RCC 7860 (cell line): ENCODE measurements around the gene TCAF2.
"Not testable (repeated sequence)": the region's sequence is repeated elsewhere in the genome, so short reads cannot be mapped to it uniquely, and the experiment has no call there.

Source experiments
- DNase-seq: peaks from one replicate; pipeline ENCODE4 v3.0.0-alpha.2; 2015; ENCODE audit warnings: low spot score
- FAIRE-seq: peaks from 2 replicates; lab custom pipeline; 2012; peaks lifted over from hg19 to GRCh38; lab: Jason Lieb, UNC

TCAF2 gene

DNA sequence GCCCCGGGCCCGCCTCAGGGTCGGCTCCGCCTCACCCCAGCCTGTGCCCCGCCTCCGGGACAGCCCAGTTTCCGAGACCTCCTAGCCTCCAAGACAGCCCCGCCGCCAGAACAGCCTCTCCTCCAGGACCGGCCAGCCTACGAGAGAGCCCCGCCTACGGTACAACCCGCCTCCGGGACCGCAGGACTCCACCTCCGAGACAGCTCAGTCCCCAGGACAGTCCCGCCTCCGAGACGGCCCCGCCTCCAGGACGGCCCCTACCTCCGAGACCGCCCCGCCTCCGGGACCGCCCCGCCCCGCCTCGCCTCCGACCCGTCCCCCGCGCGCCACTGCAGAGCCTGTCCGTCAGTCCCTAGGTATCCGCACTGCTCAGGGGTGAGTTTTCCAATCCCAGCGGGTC, at the start of gene TCAF2:
TSS of gene TCAF2 (plus strand) at position 329 of the 400 bp plus-strand sequence.
- FAIRE-seq = peak; percentile 20
- not testable (repeated sequence) for DNase-seq

DNA sequence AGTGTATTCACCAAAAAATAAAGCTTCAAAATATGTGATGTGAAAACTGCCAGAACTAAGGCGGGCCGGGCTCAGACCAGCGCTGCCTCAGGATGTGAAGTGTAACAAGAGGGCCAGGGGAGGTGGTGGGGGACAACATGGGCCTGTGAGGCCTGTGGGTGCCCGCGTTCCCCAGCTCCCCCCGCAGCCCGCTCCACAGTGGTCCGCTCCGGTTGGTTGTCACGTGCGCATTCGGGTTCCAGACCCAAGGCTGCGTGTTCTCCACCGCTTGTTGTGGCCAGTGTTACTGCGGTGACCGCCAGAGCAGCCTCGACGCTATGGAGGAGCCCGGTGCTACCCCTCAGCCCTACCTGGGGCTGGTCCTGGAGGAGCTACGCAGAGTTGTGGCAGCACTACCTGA, 49.3 kb upstream of the TCAF2 start, which contains the start of gene CTAGE15:
TSS of gene CTAGE15 (plus strand) at position 301 of the 400 bp plus-strand sequence. CDS start at position 318, 17 bp downstream.
- not testable (repeated sequence) for DNase-seq, FAIRE-seq

DNA sequence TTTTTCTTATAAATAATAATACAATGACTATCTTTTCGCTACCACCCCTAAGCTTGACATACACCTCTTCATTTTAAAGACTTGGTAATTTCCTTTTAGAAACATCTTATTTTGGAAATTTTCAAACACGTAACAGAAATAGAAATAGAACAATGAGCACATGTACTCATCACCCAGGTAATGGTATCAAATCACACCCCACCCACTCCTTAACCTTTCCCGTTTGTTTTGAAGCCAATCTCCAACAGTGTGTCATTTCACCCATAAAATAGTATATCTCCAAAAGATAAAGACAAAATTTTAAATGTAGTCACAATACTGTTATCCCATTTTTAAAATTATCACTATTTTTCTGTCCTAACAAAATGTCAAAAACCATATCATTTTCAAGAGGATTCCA, 32.6 kb upstream of the TCAF2 start:
- DNase-seq, FAIRE-seq: not testable (repeated sequence)

DNA sequence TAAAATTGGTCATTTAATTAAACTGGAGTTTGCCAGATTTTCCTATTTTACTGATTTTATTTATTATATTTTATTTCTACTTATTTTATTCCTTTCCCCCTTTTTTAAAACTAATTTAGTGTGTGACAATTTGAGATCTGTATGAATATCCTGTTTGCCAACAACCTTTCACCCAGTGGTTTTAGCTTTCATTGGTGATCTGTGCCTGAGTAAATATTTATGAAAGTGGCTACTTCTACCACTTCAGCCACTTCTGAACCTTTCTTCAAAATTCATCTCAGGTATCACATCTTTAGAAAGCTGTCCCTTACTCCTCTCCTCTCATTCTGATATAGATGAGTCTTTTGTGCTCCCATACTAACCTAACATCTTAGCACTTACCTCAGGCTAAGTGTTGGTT, 30.9 kb upstream of the TCAF2 start:
- not testable (repeated sequence) for FAIRE-seq, DNase-seq

DNA sequence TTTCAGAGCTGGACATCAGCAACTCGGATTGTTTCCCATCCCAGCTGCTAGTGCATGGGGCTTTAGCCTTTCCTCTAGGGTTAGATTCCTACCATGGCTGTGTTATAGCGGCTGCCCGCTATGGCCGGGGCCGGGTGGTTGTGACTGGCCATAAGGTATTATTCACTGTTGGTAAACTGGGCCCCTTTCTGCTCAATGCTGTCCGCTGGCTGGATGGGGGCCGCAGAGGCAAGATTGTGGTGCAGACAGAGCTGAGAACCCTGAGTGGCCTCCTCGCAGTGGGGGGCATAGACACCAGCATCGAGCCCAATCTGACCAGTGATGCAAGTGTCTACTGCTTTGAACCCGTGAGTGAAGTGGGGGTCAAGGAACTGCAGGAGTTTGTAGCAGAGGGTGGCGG, 22.7 kb upstream of the TCAF2 start:
- FAIRE-seq, DNase-seq: not testable (repeated sequence)

DNA sequence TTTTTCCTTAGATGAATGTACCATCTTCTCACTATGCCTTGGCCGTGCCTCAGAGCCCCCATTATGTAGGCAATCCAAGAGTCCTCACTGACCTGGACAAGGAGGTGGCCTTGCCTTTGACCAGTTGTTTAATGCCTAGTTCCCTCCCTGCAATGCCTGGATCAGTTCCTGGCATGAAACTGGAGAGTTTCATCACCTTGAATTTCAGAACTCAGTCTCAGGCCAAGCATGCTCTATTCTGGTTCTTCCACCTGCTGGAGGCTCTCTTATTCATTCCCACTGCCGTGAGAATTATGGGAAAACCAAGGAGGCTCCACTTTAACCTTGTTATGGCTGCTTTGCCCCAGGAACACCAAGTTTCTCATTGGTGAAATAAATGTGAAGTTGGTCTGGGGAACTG, 17.2 kb upstream of the TCAF2 start:
- FAIRE-seq, DNase-seq: not testable (repeated sequence)

DNA sequence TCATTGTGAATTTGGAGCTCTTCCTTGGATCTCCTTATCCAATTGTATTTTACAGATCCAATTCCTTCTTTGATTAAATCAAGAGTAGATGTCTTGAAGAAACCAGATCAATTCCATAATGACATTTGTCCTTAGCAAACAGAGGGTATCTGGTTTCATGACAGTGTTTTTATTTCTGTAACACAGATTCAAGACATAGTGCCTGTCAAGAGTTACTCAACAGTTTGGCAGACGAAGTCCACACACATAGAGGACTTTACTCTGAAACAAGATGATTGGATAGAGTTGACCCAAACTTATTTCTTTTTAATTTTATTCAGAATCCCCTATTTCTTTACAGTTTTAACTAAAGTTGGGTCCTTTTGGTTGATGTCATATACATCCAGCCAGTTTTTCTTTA, 14.7 kb upstream of the TCAF2 start:
- not testable (repeated sequence) for DNase-seq, FAIRE-seq

DNA sequence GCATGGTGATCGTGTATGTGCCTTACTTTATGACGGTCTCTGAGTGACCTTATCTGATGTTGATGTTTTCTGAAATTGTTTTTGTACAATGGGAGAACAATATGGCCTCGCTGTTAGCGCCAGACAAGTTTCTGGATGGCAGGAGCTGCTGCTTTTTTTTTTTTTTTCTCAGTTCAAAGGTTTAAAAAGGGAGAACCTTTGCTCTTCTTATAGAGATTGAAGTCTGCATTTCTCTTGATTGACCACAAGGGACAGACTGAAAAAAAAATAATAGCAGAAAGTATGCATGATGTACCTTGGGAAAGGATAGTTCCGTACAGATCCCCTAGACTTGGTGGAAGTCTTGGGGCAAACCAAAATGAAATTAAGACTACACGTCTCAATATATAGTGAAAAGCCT, 5.2 kb upstream of the TCAF2 start:
- peak; percentile 3 for DNase-seq
- FAIRE-seq = not testable (repeated sequence)

DNA sequence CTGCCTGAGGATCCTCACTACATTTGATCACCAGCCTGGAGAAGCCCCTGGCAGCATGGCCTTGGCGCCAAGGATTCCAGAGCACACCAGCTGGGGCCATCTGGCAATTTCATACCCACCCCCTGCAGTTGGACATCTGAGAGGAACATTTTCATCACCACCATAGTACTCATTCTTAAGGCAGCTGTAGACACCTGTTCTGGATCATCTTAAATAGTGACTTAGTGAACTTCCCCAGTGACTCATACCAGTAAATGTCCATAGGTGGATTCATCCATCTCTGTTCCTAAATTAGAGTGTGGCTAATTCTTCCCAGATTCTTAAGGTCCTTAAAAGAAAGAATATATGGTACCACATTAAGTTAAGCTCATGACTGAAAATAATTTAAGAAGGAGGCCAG, 3.6 kb upstream of the TCAF2 start:
- FAIRE-seq, DNase-seq: not testable (repeated sequence)

DNA sequence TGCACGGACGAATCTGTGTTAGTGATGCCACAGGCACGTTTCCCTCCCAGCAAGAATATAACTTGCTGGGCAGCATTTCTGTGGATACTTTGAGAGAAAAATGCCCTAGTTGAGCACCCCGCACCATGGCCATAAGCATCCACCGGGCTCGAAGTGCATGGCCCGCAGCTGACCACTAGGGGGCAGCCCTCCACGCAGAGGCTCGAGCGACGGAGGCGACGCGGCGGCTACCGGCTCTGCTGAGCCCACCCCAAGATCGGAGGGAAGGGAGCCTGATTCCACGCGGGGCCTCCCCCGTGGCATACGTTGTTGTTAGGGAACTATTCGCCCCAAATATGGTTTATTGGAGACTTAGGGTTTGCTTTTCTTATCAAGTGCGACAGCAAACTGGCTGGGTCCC, 716 bp upstream of the TCAF2 start:
- DNase-seq, FAIRE-seq: not testable (repeated sequence)

DNA sequence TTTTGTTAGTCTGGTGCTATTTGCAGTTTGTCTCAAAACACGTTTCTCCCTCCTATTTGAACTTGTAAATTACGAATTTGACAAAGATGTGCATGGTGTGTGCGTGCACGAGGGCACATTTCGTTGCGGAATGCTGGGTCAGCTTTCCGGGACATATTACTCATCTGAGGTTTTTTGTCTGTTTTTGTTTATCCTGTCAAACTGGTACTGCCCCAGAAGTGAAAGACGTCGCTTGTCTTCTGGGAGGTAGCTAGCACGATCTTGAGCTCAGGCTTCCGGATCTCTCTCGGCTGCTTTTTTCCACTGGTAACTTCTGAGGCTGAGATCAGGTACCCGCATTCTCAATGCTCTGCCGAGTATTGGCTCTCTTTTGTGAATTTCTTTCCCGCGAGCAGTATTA, 401 bp downstream of the TCAF2 start:
- DNase-seq, FAIRE-seq: not testable (repeated sequence)

DNA sequence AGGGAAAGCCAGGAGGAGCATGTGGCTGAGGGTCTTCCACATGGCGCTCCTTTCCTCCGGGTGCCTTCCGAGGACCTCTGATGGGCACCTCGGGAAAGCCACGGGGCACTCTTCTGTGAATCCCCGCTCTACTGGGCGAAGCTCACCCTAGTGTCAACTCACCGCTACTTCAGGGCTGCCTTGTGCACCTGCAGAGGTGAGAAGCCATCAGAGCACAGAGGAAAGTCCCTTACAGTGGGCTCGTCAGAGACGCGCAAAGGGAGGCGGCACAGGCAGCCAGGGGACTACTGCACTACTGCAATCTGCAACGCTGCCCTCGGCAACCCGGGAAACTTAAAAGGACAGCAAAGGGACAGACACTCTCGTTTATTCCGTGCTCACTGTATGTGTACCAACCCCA, 1.4 kb downstream of the TCAF2 start:
- not testable (repeated sequence) for DNase-seq, FAIRE-seq

DNA sequence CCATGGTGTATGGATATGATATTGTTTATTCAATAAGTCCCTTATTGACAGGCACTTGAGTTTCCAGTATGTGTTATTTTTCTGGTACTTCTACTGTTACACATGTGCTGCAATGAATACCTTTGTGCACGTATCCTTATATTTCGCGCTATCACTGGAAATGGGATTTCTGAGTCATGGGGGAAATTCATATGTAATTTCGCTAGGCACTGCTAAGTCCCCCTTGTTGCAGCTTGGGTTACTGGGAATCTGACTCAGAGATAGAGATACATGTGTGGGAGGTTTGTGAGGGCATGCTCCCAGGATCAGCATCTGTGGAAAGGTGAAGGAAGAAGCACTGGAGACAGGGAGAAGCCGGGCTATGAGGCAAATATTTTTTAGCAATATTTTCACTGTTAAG, 9.9 kb downstream of the TCAF2 start:
- DNase-seq, FAIRE-seq: not testable (repeated sequence)

DNA sequence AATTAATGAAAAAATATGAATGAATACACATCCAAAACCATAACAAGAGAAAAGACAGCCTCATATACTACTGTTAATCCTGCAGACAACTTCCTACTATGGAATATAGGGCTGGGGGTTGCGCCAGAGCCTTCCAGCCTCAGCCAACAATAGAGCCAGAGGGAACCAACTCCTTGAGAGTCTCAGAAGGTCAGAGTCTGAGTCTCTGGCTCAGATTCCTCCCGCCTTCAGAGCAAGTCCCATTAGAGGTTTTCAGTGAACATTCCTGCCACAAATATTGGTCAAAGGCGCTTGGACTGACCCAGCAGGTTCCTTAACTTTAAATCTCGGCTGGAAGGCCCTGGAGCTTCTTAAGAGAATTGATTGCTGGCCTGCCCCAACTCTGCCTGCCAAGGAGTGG, 11.7 kb downstream of the TCAF2 start:
- not testable (repeated sequence) for FAIRE-seq, DNase-seq

DNA sequence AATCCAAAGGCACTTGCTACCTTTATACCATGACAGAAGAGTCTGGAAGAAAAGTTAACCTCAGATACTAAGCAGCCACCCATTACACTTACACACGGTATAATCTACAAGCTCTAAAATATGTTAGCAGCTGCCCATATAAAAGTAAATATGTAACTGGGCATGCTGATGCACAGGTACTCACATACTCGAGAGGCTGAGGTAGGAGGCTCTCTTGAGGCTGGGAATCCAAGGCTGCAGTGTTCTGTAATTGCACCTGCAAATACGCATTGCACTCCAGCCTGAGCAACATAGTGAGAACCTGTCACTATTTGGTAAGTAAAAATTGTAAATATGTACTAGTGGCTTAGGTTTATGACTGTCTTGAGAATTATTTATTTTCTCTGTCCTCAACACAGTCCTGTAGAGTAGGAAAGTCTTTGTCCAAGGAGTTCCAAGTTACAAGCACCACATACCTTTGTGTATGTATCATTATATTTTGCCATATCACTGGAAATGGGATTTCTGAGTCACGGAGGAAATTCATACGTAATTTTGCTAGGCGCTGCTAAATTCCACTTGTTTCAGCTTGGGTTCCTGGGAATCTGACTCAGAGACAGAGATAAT, 12.3 kb downstream of the TCAF2 start:
- peak; percentile 87 for FAIRE-seq
- DNase-seq = not testable (repeated sequence)

DNA sequence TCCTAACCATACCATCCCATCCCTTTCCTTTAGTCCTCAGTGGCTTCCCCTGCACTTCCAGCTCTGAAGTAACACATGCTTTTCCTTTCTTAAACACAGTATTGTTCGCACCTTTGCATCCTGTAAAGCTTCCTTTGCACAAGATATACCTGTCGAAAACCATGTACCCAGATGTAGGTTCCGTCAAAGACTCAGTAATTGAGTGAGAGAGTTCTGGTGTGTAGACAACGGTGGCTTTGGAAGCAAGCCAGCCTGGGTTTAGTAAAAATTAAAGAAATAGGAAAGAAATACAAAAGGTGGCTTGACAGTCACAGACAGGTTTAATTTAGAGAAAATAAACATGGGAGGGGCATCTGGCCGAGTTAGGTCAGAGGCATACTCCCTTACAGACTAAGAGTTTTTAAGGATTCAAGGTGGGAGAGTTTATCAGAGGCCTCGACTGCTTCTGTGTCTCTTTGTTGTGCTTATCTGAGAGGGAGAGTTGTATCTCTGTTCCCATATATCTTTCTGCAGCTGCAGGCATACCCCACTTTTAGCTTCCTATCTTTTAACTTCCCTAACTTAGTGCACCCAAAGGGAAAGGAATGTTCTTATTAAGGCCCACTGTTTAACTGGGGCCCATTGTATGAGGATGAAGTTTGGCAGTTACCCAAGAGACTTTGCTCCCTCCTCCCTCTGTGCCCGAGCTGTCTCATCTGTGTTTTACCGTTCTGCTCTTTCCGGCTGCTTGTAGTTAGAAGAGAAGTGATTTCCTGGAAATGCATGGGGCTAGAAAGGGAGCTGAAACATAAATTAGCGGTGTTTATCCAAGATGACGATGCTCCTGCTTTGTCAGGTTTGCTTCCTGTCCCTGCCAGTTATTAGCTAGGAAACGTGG, 14.8 kb downstream of the TCAF2 start:
- not testable (repeated sequence) for DNase-seq, FAIRE-seq

DNA sequence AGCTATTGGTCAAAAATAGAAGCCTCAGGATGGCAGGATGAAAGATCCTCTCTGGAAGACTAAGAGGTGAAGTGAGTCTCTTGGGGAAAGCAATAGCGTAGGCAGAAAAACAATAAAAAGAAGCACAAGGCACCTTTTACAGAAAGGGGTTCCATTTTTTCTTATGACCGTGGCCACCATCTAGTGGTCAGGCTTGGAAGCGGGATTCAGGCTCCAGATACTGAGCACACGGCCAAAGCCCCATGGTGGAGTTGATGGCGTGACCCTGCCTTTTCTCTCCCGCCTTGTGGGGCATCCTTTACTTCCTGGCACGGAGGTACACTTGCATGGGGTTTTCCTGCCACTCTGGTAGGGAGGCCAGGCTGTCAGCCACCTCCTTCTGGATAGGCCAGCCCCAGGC, 18.6 kb downstream of the TCAF2 start:
- FAIRE-seq, DNase-seq: not testable (repeated sequence)

DNA sequence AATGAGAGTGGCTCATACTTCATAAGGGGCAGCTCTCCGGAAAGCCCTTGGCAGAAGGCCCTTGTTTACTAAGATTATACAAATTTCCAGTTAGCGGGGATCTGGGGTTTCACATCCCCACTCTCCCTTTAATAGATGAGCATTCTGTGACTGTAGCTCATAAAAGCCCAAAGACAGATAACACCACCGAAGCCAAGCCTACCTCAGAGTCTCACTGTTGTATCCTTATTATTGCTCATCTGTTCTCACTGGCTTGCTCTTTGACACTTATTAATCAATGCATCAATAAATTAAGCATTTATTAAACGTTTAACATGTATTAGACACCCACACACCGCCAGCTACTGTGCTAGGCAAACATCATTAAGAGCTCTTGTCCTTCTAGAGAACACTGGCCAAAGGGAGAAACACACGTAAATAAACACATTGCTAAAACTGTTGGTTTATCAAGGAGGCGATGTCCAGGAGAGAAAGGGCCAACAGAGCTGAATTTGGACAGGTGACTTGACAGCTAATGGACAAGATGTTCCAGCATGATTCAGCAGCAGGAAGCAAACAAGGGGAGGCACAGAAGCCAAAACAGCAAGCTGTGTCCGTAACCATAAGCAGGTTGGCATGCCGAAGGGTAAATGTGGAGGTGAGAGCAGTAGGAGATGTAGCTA, 19.9 kb downstream of the TCAF2 start:
- DNase-seq, FAIRE-seq: not testable (repeated sequence)

DNA sequence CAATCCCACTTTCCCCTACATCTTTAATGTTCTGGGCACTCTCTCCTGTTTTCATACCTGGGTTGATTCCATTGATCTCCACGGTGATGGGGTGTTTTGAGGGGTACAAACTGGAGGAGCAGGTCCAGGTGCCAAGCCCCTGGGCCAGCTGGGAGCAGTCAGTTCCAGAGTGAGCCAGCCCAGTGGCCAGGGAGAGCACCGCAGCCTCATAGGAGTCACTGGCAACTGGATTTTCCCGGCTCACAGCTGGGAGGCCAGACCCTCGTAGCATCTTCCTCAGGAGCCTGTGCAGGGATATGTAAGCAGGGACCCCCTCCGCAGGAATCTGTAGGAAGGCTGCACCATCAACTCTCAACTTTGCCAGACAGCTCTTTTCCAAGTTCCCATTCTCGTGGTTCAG, 25.8 kb downstream of the TCAF2 start:
- DNase-seq, FAIRE-seq: not testable (repeated sequence)

DNA sequence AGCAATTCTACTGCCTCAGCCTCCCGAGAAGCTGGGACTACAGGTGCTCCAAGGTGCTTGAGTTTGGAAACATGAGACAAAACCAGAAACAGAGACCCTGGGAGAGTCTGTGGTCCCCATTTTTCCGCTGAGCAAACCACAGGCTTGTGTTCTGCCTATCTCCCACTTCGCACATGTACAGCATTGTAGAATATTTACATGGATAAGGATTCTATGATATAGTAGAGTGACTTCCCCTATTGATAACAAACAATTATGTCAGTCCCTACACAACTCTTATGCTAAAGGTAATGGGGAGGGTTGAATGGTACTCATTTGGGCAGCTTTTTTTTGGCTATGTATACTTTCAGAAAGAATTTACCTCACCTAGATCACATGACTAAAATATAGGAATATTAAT, 29.1 kb downstream of the TCAF2 start:
- FAIRE-seq, DNase-seq: not testable (repeated sequence)

DNA sequence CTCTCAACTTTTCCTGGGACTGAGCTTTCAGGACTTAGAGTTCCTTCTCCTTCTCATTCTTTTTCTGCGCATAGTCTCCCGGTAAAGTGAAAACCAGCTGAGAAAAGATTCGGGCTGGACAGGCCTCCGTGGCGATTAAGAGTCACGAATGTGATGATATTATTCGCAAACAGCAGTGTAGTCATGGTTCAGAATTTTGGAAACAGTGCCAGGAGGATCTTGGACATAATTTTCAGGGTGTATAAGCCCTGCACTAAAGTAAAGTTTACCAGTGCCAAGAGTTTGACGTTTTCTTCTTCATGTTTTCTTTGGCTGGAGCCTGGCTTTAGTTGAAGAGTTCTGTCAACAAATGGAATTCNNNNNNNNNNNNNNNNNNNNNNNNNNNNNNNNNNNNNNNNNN, 29.7 kb downstream of the TCAF2 start:
- not testable (repeated sequence) for FAIRE-seq, DNase-seq
